Mesodermal cell (in vitro differentiated cells): ENCODE measurements around the gene GRIN3B.
A peak's percentile ranks its signal among the peaks of the same experiment; 100 is the strongest.

Source experiments
- H3K27ac ChIP-seq: 2 replicates; pipeline ENCODE4 v1.7.0; 2013; ENCODE audit warnings: mild to moderate bottlenecking, low read depth, low read length, moderate library complexity; ENCODE audit not compliant: severe bottlenecking
- H3K36me3 ChIP-seq: 2 replicates; pipeline ENCODE4 v1.7.1; 2013; ENCODE audit warnings: mild to moderate bottlenecking, low read length, moderate library complexity; ENCODE audit not compliant: control insufficient read depth, insufficient read depth
- H3K4me1 ChIP-seq: one replicate; pipeline ENCODE4 v1.7.1; 2013; ENCODE audit warnings: mild to moderate bottlenecking, low read length; ENCODE audit not compliant: insufficient read depth, control insufficient read depth, poor library complexity, severe bottlenecking
- H3K4me3 ChIP-seq: 2 replicates; pipeline ENCODE4 v1.7.0; 2013; ENCODE audit warnings: low read length, control low read depth, mild to moderate bottlenecking; ENCODE audit not compliant: insufficient read depth, poor library complexity, severe bottlenecking; ENCODE audit errors: extremely low read depth
- H3K9me3 ChIP-seq: 2 replicates; pipeline ENCODE4 v1.7.1; 2013; ENCODE audit warnings: mild to moderate bottlenecking, low read length, moderate library complexity; ENCODE audit not compliant: control insufficient read depth
- WGBS, 2 experiments: methylation state at CpG; one replicate each; pipeline ENCODE4 v1.1.5; 2013; ENCODE audit warnings: missing lambda C conversion rate in 2 of 2; ENCODE audit not compliant: insufficient coverage in 2 of 2; 5-methylcytosine and 5-hydroxymethylcytosine counted together

The GRIN3B gene

DNA sequence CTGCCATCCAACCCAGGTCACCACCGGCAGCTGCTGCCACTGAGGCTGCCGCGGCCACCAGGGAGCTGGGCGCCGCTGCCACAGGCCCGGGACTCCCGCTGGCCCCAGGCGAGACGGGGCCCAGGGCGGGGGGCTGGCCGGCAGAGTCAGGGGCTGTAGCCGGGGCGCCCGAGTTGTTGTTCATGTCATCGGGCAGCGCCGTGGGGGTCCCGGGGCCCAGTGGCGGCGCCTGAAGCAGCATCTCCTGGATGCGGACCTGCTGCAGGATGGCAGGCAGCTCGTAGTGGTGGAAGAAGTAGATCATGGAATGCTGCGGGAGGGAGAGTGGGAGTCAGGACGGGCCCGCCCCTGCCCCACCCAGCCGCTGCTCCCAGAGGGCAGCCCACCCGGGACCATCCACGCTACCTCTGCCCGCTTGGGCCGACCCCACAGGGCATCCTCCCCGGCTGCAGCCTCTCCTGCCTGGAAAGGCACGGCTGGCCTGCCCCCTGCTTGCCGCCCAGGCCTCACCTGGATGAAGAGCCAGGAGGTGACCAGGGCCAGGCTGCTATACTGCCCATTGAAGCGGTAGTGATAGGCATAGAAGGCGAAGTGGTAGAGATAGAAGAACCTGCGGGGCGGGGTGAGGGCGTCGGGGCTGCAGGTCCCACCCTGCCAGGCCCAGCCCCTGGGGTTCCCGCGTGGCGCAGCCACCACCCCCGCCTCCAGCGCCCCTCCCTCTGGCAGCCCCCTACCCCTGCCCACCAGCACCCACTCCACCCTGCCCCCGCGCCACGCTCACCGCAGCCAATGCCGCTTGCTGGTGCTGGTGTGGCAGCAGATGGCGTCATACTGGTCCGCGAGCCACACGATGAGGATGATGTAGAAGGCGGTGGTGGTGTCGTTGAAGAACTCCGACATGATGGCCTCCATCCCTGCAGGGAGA lies 10.6 kb downstream of the GRIN3B start:
- 94 to 96% methylated on average over 34 to 53 of the region's 56 CpGs for WGBS, 2 experiments
- H3K27ac ChIP-seq = no peak overlapping the region
- H3K4me3 ChIP-seq = no peak overlapping the region
- no peaks in the 10 kb centered on the region for H3K9me3 ChIP-seq
- peaks cover 54% of the 10 kb centered on the region for H3K36me3 ChIP-seq
- H3K4me1 ChIP-seq = peaks cover 4% of the 10 kb centered on the region

- WGBS, 2 experiments = 95 to 97% methylated on average over 35 to 36 of the region's 36 CpGs
- Histone ChIP-seq H3K4me1 (peaks cover 14% of the 10 kb centered on the region), H3K27ac (no peak overlapping the region), H3K9me3 (no peaks in the 10 kb centered on the region), H3K36me3 (peaks cover 54% of the 10 kb centered on the region), H3K4me3 (no peak overlapping the region)
Observed at GRCh38 chr19:1011831-1012333, 11.7 kb downstream of the GRIN3B start.

GRCh38 chr19:1012334-1012733 lies 12.1 kb downstream of the GRIN3B start:
- WGBS, 2 experiments = 94 to 97% methylated on average over 17 to 18 of the region's 18 CpGs

GRCh38 chr19:1013218-1013617 lies 13.0 kb downstream of the GRIN3B start:
- Histone ChIP-seq H3K27ac (no peak overlapping the region), H3K4me1 (peaks cover 28% of the 10 kb centered on the region), H3K9me3 (no peaks in the 10 kb centered on the region), H3K4me3 (no peak overlapping the region), H3K36me3 (peaks cover 57% of the 10 kb centered on the region)
- 95 to 99% methylated on average over 8 to 10 of the region's 10 CpGs for WGBS, 2 experiments

More at GRCh38 chr19:1012334-1012733, 12.1 kb downstream of the GRIN3B start:
- Histone ChIP-seq H3K36me3 (peaks cover 54% of the 10 kb centered on the region), H3K9me3 (no peaks in the 10 kb centered on the region), H3K4me3 (no peak overlapping the region), H3K27ac (no peak overlapping the region), H3K4me1 (peaks cover 19% of the 10 kb centered on the region)

GRCh38 chr19:1014161-1015060 lies 14.2 kb downstream of the GRIN3B start:
- no peak overlapping the region for H3K27ac ChIP-seq
- H3K9me3 ChIP-seq = no peaks in the 10 kb centered on the region
- H3K36me3 ChIP-seq = peaks cover 65% of the 10 kb centered on the region
- H3K4me3 ChIP-seq = no peak overlapping the region
- WGBS, 2 experiments = 95 to 96% methylated on average over 41 to 49 of the region's 49 CpGs
- peaks cover 36% of the 10 kb centered on the region for H3K4me1 ChIP-seq

- Histone ChIP-seq H3K4me3 (no peak overlapping the region), H3K4me1 (peaks cover 41% of the 10 kb centered on the region), H3K9me3 (no peaks in the 10 kb centered on the region), H3K27ac (no peak overlapping the region), H3K36me3 (peaks cover 60% of the 10 kb centered on the region)
- WGBS, 2 experiments = 92 to 97% methylated on average over 29 of the region's 29 CpGs
Observed at GRCh38 chr19:1015061-1015781, 15.0 kb downstream of the GRIN3B start.

- H3K4me3 ChIP-seq = no peak overlapping the region
- H3K27ac ChIP-seq = peak overlapping the region; percentile 57
- H3K9me3 ChIP-seq = no peaks in the 10 kb centered on the region
- H3K36me3 ChIP-seq = peaks cover 55% of the 10 kb centered on the region
- 61 to 70% methylated on average over 20 to 27 of the region's 31 CpGs for WGBS, 2 experiments
- H3K4me1 ChIP-seq = peaks cover 41% of the 10 kb centered on the region
Observed at GRCh38 chr19:1015782-1016646, 15.8 kb downstream of the GRIN3B start.

DNA sequence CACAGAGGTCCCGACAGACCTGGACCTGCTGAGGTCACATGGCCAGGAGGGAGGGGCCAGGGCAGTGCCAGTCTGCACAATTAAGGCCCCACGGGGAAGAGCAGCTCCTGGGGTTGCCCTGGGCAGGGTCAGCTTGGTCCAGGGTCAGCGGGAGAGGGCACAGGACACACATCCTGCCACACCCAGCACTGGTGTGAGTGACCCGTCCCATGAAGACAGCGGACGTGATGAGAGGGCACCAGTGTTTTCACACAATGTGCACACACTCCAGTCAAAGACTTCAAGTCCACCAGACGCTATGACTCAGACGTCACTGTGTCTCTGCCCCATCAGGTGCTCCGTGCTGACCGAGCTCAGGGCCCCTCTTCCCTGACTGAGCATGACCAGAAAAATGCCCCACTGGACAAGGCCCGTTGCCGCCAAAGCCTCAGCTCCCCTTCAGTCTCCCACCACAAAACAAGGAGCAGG lies 16.5 kb downstream of the GRIN3B start:
- Histone ChIP-seq H3K36me3 (peaks cover 50% of the 10 kb centered on the region), H3K9me3 (no peaks in the 10 kb centered on the region), H3K4me3 (no peak overlapping the region), H3K27ac (peak overlapping the region; percentile 57), H3K4me1 (peaks cover 41% of the 10 kb centered on the region)
- 70 to 73% methylated on average over 9 to 12 of the region's 12 CpGs for WGBS, 2 experiments

- Histone ChIP-seq H3K36me3 (peaks cover 43% of the 10 kb centered on the region), H3K4me3 (no peak overlapping the region), H3K4me1 (peaks cover 41% of the 10 kb centered on the region), H3K9me3 (no peaks in the 10 kb centered on the region), H3K27ac (peak overlapping the region; percentile 29)
- 85 to 90% methylated on average over 16 to 24 of the region's 24 CpGs for WGBS, 2 experiments
Observed at GRCh38 chr19:1017115-1017905, 17.1 kb downstream of the GRIN3B start.
